Stimulated activated CD8-positive, alpha-beta memory T cell treated with anti-CD3 and anti-CD28 coated beads, Interleukin-7, amount 100 ng/mL, for 4 hours (primary cell): Measurements from ENCODE around the gene KY.

ENCODE experiments used
- DNase-seq, 2 donors: peaks; one replicate each; pipeline ENCODE4 v3.0.0-alpha.2; 2020; ENCODE audit warnings: low read depth in 2 of 2

Gene KY

GRCh38 chr3:134619301-134619615, 31.6 kb downstream of the KY start:
- no peak for DNase-seq

- no peak for DNase-seq
These were observed 32.1 kb downstream of the KY start for GRCh38 chr3:134618478-134619300.

- DNase-seq: no peak
These were observed 33.0 kb downstream of the KY start for GRCh38 chr3:134617608-134618477.

GRCh38 chr3:134615743-134616142, 35.1 kb downstream of the KY start:
- DNase-seq: no peak

- DNase-seq: no peak
These were observed 35.9 kb downstream of the KY start for GRCh38 chr3:134614955-134615354.

- DNase-seq: no peak
These were observed 37.8 kb downstream of the KY start for GRCh38 chr3:134613006-134613520.

- no peak for DNase-seq
These were observed 39.3 kb downstream of the KY start for GRCh38 chr3:134611516-134611915.

GRCh38 chr3:134610432-134611385, 40.1 kb downstream of the KY start:
- DNase-seq: no peak

- DNase-seq: no peak
These were observed 40.9 kb downstream of the KY start for GRCh38 chr3:134609821-134610431.

- DNase-seq: no peak
These were observed 41.9 kb downstream of the KY start for GRCh38 chr3:134608771-134609435.

- DNase-seq: no peak
These were observed 42.6 kb downstream of the KY start for GRCh38 chr3:134608023-134608770.

GRCh38 chr3:134607054-134608022, 43.5 kb downstream of the KY start:
- no peak for DNase-seq

GRCh38 chr3:134606033-134607025, 44.5 kb downstream of the KY start:
- DNase-seq: no peak

GRCh38 chr3:134605556-134605955, 45.3 kb downstream of the KY start:
- DNase-seq: no peak

- DNase-seq: no peak
These were observed 46.9 kb downstream of the KY start for GRCh38 chr3:134603956-134604355.

- no peak for DNase-seq
These were observed 47.3 kb downstream of the KY start for GRCh38 chr3:134603480-134603879.

GRCh38 chr3:134602440-134602814, 48.4 kb downstream of the KY start:
- DNase-seq: no peak
